ENCODE data around the gene MDN1. TPM values are rescaled to one million over a fixed set of nuclear protein-coding genes. Genes with fewer than 3 reads are reported as not detected.
"Not testable (repeated sequence)": the region's sequence is repeated elsewhere in the genome, so short reads cannot be mapped to it uniquely, and the experiment has no call there.

Gene MDN1
- total RNA-seq, 1 donor from 2014 or later: 23.6 TPM

DNA sequence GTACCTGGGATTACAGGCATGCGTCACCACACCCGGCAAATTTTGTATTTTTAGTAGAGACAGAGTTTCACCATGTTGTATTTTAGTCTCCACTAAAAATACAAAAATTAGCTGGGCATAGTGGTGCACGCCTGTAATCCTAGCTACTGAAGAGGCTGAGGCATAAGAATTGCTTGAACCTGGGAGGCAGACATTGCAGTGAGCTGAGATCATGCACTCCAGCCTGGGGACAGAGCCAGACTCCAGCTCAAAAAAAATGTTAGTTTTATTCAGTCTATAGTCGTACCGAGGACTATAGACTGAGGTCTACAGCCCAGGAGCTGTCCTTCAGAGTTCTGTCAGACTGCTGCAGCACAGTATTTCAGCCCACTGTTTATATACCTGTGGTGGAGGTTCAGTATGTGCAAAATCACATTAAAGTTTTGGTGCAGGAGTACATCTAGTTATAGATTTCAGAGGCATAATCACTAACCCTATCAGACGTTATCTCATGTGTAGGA lies 6.5 kb upstream of the MDN1 start:
- DNase-seq (ENCODE audit: extremely low read depth, low read depth, low spot score): no peak

DNA sequence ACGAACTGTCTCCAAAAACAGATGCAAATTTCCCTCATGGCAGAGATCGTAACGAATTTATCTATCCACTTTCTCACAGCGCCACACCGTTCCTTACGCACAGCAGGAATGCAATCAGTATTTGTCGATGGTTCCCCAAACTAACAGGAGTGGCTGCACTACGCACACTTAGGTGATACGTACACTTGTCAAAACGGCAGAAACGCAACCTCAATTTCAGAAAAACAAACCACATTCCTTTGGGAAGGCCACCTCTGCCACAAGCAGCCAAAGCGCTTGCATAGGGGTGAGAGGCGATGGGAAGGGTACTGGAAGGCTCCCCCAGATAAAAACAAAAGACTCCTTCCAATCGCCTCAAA lies 638 bp downstream of the MDN1 start:
- no peak for DNase-seq (ENCODE audit: extremely low read depth, low read depth, low spot score)

DNA sequence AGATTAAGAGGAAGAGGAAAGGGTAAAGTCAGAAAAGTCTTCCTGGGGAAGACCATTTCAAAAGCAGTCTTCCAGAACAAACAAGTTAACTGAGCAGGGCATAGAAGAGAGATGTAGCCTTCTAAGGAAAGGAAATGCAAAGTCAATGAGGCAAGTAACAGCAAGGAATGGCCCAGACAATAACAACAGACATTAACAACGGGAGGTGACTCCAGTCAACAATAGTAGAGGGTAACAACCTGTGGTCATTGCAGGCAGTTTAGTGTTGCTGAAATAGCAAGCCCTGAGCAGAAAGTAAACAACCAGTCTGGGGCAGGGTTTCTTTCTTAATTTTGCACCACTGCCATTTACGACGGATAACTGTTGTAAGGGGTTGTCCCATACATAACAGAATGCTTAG lies 2.1 kb downstream of the MDN1 start:
- DNase-seq (ENCODE audit: extremely low read depth, low read depth, low spot score): no peak

DNA sequence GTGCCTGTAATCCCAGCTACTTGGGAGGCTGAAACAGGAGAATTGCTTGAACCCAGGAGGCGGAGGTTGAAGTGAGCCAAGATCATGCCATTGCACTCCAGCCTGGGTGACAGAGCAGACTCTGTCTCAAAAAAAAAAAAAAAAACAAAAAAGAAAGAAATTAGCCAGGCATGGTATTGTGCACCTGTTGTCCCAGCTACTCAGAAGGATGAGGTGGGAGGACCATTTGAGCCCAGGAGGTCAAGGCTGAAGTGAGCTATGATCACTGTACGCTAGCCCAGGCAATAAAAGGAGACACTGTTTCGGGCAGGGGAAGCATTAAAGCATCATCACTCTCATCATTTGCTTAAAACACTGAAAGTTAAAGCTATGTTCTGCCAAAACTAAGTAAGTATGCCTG lies 6.2 kb downstream of the MDN1 start:
- DNase-seq (ENCODE audit: extremely low read depth, low read depth, low spot score): not testable (repeated sequence)

DNA sequence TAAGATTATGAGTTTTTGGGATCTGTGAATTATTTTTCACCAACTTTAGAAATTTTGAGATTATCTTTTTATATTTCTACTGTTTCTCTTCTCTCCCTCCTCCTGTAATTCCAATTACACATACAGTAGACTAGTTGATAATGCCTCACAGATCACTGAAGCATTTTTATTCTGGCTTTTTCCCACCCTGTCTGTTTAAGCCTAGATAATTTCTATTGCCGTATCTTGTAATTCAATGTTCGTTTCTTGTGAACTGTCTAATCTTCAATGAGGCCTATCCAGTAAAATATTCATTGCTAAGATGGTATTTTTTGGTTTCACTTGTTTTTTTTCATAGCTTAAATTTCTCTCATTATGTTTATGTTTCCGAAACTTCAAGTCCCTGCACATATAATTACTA lies 12.0 kb downstream of the MDN1 start:
- DNase-seq (ENCODE audit: extremely low read depth, low read depth, low spot score): no peak

DNA sequence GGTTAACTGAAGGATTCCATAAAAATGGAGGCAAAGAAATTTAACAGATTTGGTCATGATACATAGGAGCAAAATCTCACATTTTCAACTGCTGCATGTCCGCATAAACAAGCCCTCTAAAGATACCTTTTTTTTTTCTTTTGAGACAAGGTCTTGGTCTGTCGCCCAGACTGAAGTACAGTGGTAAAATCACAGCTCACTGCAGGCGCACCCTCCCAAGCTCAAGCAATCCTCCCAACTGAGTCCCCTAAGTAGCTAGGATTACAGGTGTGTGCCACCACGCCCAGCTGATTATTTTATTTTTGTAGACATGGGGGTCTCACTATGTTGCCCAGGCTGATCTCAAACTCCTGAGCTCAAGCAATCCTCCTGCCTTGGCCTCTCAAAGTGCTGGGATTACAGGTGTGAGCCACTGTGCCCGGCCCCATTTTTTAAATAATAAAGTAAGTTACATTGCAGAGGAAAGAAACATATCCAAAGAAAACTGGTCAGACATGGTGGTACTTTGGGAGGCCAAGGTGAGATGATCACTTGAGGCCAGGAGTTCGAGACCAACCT lies 13.7 kb downstream of the MDN1 start:
- DNase-seq (ENCODE audit: extremely low read depth, low read depth, low spot score): no peak

DNA sequence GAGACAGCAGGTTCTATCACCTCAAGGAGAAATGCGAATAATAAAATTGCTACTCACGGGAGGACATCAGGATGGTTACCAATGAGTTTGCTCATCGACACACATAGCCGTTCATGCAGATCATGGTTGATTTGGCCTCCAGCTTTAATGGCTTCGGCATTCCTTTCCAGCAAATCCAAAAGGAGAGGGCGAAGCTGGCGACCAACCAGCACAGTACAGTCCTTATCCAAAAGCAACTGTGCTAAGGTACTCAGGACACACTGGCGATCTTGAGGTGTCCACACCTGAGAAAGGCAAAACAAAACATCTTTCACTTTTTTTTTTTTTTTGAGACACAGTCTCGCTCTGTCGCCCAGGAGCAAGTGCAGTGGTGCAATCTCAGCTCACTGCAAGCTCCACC lies 16.3 kb downstream of the MDN1 start:
- no peak for DNase-seq (ENCODE audit: extremely low read depth, low read depth, low spot score)

DNA sequence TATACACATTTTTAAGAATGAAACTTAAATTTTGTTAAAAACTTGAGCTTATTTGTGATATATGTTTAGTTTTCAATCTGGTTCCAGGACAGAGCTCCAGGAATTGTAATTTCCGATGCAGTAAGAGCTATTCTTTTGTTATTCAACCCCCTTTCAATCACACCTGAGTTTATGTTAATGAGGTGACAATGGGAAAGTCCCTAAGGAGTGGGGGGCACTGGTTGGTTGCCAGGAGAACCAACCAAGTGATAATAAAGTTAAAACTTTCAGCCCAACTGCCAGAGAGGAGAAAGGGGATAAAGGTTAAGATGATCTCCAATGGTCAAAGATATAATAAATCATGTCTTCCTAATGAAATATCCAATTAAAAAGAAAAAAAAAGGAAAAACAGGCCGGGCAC lies 19.8 kb downstream of the MDN1 start:
- DNase-seq (ENCODE audit: extremely low read depth, low read depth, low spot score): no peak

DNA sequence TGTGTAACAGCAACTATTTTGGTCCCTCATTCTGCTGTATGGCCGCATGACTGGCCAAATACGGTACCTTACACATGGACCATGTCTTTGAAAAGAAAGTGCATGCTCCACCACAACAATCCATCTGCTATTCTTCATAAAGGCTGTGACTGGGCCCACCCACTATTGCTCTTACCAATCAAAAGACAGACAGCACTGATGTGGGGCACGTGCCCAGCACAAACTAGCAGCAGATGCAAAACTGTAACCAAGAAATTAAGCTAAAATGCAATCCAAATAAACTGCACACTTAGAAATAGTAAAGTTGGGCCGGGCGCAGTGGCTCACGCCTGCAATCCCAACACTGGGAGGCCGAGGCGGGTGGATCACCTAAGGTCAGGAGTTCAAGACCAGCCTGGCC lies 20.5 kb downstream of the MDN1 start:
- DNase-seq (ENCODE audit: extremely low read depth, low read depth, low spot score): no peak

DNA sequence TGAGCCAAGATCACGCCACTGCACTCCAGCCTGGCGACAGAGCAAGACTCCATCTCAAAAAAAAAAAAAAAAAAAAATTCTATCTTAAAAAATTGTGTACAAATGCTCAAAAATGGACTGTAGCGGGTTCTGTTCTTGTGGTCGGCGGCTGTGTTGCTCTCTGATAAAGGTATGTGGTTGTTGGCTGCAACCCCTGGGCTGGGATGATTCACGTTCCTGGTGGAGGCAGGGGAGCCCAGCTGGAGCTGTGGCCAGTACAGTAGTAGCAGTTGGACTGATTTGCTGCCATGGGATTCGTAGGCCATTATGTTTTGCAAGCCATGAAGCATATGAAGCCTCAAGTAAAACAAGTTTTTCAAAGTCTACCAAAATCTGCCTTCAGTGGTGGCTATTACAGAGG lies 22.3 kb downstream of the MDN1 start:
- DNase-seq (ENCODE audit: extremely low read depth, low read depth, low spot score): no peak

DNA sequence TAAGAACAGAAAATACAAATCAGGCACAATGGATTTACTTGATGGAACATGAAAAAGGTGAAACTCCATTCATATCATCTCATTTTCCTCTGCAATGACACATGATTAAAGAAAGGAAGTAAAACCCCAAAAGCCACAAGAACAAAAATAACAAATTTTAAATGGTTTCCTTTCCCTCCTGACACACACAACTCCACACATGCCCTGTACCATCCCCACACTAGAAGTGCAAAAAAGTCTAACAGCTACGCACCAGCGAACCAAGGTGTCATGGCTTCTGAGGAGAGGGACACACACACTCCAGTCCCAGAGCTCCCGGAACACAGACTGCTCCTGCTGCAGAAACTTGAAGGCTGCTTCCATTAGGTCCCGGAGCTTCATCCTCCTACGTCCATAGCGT lies 25.3 kb downstream of the MDN1 start:
- no peak for DNase-seq (ENCODE audit: extremely low read depth, low read depth, low spot score)

DNA sequence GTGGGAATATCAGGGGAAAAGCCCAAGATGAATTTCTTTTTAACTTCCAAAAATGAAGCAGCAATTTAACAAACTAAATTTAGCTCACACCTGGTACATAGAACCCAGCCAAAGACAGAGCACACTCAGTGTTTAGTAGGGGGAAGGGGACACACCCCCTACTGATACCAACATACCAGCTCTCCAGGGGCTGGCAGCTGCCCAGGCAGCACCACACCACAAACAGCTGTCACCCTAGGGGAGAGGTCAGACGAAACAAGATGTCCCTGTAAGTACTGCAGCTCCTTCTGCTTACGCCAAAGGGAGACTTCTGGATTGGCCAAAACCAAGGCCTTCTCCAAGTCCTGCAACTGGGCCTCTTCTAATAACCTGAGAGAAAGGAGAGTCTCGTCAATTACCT lies 26.0 kb downstream of the MDN1 start:
- no peak for DNase-seq (ENCODE audit: extremely low read depth, low read depth, low spot score)

DNA sequence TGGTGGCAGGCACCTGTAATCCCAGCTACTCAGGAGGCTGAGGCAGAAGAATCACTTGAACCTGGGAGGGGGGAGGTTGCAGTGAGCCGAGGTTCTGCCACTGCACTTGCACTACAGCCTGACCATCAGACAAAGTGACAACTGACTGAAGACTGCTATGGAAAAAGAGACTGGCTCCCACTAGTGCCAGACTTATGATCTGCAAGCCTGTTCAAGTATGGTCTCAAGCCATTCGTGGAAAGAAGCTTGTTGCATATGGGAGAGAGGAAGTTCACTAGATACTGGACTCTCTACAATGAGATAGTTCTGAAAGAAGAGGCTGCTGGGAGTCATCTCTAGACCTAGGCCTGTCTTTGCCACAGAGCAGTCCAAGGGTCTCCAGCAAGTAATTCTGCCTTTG lies 26.7 kb downstream of the MDN1 start:
- DNase-seq (ENCODE audit: extremely low read depth, low read depth, low spot score): no peak

DNA sequence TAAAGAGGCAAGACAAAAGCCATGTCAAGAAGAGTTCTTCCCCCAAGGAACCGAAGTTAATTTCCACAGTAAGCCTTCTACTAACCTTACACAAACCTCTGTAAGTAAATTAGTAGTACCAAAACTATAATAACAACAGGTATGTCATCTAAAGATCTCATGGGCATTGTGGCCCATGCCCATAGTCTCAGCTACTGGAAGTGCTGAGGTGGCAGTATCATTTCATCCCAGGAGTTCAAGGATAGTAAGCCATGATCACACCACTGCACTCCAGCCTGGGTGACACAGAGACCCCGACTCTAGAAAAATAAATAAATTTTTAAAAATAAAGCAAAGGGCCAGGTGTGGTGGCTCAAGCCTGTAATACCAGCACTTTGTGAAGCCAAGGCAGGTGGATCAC lies 29.2 kb downstream of the MDN1 start:
- DNase-seq (ENCODE audit: extremely low read depth, low read depth, low spot score): no peak

DNA sequence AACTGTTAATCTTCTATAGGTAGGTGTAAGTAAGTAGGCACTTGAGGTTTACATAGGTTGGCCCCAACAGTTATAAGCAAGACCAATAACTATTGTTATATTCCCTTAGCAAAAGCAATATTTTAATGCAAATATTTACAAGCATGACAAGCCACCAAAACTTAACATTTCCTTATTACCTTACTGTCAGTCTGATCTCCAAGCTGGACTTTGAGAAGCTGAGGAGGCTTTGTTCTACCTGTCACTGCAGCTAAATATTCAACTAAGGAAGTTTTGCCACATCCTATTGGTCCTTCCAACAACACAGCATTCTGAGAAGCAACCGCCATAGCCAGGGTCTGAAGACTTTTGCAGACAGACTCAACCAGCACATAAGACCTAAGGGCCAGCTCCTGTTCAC lies 29.6 kb downstream of the MDN1 start:
- no peak for DNase-seq (ENCODE audit: extremely low read depth, low read depth, low spot score)

DNA sequence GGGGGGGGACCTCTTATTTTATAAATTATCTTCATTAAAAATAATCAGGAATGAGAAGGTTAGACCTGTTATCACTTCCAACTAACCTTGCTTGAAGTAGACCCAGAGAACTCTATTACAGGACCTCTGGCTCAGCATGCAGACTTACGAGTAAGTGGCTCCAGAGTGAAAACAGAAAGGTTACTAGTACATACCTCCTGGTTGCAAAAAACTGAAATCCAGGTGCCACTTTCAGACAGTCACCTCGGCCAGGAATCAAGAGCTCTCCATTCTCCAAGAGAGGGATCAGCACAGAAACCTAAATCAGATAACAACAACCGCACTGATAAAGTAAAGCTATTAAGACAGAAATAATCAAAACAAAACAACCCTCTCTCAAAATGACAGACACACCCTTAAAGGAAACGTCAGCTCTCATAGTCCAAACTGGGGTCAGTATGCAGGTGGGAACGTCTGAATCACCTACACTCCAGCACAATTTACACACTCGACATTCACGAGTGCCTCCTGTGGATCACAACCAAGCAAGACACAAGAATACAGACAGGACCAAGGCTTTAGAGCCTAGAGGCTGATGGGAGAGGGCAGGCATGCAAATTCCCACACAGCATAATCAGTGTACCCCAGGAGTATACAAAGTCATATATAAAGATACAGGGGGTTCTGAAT lies 31.8 kb downstream of the MDN1 start:
- no peak for DNase-seq (ENCODE audit: extremely low read depth, low read depth, low spot score)

DNA sequence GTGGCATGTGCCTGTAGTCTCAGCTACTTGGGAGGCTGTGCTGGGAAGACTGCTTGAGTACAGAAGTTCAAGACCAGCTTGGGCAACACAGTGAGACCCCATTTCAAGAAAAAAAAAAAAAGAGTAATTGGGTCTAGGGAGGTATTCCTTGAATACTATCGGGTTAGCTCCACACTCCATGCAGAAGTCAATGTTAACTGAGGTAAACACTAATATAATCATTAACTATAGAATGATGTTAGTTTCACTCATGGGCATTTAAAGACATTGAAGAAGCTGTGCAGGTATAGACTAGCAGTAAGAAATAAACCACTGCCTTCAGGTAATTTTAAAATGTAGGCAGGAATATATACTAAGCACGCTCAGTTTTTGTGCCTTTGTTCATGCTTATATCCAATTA lies 32.6 kb downstream of the MDN1 start:
- DNase-seq (ENCODE audit: extremely low read depth, low read depth, low spot score): no peak

DNA sequence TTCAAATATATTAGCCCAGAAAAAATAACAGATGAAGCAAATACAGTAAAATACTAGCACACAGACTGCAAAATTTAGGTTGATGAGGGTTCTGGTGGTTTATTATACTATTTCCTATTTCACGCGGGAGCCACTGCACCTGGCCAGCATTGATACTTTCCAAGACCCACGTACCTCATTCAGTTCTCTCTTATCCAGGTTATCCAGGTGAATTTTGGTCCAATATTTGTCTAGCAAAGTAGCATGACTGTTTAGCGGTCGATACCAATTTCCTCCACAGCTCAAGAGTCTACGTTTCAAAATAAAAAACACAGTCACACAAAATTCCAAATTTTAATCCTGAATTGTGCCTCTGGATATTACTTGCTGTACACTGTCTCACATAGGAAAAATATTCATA lies 34.8 kb downstream of the MDN1 start:
- DNase-seq (ENCODE audit: extremely low read depth, low read depth, low spot score): no peak

DNA sequence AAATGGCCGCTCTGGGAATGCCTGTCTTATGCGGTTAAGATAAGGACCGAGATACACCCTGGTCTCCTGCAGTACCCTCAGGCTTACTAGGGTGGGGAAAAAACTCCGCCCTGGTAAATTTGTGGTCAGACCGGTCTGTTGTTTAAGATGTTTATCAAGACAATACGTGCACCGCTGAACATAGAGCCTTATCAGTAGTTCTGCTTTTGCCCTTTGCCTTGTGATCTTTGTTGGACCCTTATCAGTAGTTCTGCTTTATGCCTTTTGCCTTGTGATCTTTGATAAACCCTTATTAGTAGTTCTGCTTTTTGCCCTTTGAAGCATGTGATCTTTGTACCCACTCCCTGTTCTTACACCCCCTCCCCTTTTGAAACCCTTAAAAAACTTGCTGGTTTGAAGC lies 36.3 kb downstream of the MDN1 start:
- not testable (repeated sequence) for DNase-seq (ENCODE audit: extremely low read depth, low read depth, low spot score)

DNA sequence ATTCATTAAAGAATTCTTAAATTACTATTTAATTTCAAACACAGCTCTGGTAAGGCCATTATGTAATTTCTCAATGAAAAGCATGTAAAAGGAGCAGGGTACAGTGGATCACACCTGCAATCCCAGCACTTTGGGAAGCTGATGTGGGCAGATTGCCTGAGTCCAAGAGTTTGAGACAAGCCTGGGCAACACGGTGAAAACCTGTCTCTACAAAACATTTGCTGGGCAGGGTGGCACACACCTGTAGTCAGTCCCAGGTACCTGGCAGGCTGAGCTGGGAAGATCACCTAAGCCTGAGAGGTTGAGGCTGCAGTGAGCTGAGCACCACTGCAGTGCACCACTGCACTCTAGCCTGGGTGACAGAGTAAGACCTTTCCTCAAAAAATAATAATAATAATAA lies 37.4 kb downstream of the MDN1 start:
- DNase-seq (ENCODE audit: extremely low read depth, low read depth, low spot score): no peak

DNA sequence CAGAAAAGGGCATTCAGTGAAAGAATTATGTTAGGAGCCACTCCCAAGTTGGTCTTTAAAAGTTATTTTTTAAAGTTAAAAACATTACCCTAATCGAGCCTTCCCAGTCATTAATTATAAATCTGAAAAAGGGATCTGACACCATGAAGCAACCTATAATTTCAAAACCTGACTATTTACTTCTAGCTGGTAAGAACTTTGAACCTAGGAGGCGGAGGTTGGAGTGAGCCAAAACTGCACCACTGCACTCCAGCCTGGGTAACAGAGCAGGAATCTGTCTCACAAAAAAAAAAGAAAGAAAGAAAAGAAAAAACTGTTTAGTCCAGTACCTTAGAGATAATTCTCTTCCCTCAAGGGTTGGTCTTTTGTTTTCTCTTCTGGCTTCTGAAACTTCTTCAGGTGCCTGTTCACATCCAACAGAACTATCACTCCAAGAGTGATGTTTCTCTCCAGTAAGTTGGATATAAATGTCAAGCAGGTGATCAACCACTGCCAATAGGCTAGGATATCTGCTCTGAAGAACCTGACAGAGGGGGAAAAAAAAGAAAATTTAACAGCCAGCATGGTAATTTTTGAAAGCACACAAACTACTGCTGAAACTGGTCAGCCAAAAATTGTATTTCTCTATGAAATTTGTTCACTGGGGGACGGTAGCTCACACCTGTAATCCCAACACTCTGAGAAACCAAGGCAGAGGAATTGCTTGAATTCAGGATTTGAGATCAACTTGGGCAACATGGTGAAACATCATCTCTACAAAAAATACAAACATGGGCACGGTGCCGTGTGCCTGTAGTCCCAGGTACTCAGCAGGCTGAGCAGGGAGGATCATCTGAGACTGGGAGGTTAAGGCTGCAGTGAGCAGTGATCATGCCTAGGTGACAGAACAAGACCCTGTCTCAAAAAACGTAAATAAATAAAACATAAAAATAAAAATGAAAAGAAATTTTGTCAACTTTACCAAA lies 38.2 kb downstream of the MDN1 start:
- DNase-seq (ENCODE audit: extremely low read depth, low read depth, low spot score): no peak

DNA sequence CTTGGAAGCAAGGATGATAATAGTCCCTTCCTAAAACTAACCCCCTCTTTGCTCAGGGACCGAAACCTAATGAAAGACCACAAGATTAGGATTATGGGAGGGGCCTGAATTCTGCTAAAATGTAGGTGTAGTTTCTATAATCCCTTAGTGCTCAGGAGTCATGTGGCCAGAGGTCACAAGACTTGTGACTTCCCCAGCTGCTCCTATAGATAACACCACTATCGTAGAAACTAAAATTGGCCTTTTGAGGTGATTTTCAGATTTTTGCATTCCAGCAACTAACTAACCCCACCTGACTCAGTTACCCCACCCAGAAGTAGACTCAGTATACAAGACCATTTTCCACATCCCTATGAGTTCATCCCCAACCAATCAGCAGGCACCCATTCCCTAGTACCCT lies 42.1 kb downstream of the MDN1 start:
- DNase-seq (ENCODE audit: extremely low read depth, low read depth, low spot score): no peak

Data from glomerular endothelial cell (primary cell).